ENCODE data around the gene SLC47A1.
"Not testable (repeated sequence)": the region's sequence is repeated elsewhere in the genome, so short reads cannot be mapped to it uniquely, and the experiment has no call there.

SLC47A1 gene

DNA sequence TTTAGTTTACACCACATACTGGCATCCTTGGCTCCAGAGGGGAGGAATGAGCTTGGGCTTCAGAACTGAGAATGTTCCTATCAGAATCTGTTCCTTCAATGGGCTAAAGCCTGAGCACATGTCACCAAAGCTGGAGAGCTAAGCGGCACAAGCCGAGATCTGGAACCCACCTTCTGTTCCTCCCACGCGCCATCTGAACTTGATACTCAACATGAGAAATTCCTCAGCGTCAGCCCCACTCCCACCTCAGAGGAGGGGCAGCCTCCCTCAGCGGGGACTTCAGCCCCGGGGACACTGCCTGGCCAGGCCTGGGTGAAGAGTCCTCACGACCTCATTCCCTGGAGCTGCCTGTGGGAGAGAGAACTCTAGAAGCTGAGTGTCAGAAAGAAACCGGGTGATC is 22.8 kb upstream of the SLC47A1 start:
- Histone ChIP-seq H3K36me3 (ENCODE audit: insufficient read depth) (no peaks in the 10 kb centered on the region), H2AFZ (ENCODE audit: low read depth) (no peak overlapping the region), H3K79me2 (ENCODE audit: insufficient read depth, low read depth) (no peaks in the 10 kb centered on the region), H3K27ac (no peak overlapping the region), H3K4me2 (no peak overlapping the region), H3K9ac (no peak overlapping the region), H3K4me3 (IDR thresholded peaks at IDR 0.05; ENCODE audit: insufficient read depth, low read depth, low read length) (no peak overlapping the region), H3K4me1 (ENCODE audit: low read depth, poor library complexity, severe bottlenecking) (peaks cover 20% of the 10 kb centered on the region), H3K27me3 (ENCODE audit: insufficient read depth, low read depth) (no peaks in the 10 kb centered on the region), H4K20me1 (ENCODE audit: insufficient read depth) (no peaks in the 10 kb centered on the region)
- TF ChIP-seq, protein P1, sequence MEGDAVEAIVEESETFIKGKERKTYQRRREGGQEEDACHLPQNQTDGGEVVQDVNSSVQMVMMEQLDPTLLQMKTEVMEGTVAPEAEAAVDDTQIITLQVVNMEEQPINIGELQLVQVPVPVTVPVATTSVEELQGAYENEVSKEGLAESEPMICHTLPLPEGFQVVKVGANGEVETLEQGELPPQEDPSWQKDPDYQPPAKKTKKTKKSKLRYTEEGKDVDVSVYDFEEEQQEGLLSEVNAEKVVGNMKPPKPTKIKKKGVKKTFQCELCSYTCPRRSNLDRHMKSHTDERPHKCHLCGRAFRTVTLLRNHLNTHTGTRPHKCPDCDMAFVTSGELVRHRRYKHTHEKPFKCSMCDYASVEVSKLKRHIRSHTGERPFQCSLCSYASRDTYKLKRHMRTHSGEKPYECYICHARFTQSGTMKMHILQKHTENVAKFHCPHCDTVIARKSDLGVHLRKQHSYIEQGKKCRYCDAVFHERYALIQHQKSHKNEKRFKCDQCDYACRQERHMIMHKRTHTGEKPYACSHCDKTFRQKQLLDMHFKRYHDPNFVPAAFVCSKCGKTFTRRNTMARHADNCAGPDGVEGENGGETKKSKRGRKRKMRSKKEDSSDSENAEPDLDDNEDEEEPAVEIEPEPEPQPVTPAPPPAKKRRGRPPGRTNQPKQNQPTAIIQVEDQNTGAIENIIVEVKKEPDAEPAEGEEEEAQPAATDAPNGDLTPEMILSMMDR (conservative IDR thresholded peaks at IDR 0.05; ENCODE audit: low read depth, low read length): no peak

DNA sequence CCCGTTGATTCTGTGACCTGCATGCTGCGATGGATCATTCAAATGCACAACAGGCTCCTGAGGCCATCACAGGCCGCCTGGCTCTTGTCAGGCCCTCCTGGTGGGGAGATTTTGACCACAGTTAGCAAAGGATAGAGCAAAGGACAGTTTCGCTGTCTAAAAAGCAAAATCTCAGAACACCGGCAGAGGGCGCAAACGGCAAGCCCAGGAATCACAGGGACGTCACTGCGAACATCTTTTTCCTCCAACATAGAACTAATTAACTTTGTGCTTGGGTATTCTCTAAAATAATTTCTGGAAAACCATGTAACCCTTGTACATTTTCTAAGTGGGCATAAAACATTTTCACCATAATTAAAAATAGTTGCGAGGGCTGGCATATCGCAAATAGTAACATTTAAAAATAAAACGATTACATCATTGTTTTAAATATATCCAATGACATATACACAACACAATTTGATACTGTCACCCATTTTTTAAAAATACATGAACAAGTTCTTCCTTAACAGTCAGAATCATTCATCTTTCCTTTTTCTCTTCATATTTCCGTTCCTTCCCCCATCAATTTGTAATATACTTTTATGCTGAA is 19.7 kb upstream of the SLC47A1 start:
- TF ChIP-seq, protein P1 (conservative IDR thresholded peaks at IDR 0.05; ENCODE audit: low read depth, low read length): peak; percentile 88
- no peak overlapping the region for H2AFZ ChIP-seq (ENCODE audit: low read depth)
- H3K27ac ChIP-seq: no peak overlapping the region
- H3K9ac ChIP-seq: no peak overlapping the region
- H3K4me2 ChIP-seq: peak overlapping the region; percentile 45; the same call in 1 of the 2 replicates
- no peaks in the 10 kb centered on the region for H3K27me3 ChIP-seq (ENCODE audit: insufficient read depth, low read depth)
- peaks cover 13% of the 10 kb centered on the region for H3K4me1 ChIP-seq (ENCODE audit: low read depth, poor library complexity, severe bottlenecking)
- H3K4me3 ChIP-seq (IDR thresholded peaks at IDR 0.05; ENCODE audit: insufficient read depth, low read depth, low read length): no peak overlapping the region
- H3K79me2 ChIP-seq (ENCODE audit: insufficient read depth, low read depth): no peaks in the 10 kb centered on the region
- no peaks in the 10 kb centered on the region for H4K20me1 ChIP-seq (ENCODE audit: insufficient read depth)
- no peaks in the 10 kb centered on the region for H3K36me3 ChIP-seq (ENCODE audit: insufficient read depth)

DNA sequence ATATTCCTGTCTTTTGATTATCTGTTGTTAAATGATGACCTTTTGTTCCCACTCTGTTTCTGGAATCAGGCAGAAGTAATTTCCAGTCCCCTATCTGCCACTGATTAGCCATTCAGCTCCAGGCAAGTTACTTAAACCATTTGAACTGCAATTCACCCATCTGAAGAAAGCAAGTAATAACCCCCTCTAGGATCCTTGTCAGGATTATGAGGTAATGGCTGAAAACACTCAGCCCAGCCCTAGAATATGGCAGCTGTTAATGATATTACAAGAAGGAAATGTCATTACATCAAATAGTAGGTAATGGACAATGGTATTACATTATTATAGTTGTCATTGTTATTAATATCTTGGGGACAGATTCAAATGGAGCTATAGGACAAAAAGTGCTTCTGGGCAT is 16.0 kb upstream of the SLC47A1 start:
- TF ChIP-seq, protein P1 (conservative IDR thresholded peaks at IDR 0.05; ENCODE audit: low read depth, low read length): no peak
- H3K9ac ChIP-seq: no peak overlapping the region
- no peaks in the 10 kb centered on the region for H3K36me3 ChIP-seq (ENCODE audit: insufficient read depth)
- no peaks in the 10 kb centered on the region for H3K27me3 ChIP-seq (ENCODE audit: insufficient read depth, low read depth)
- H3K27ac ChIP-seq: no peak overlapping the region
- no peaks in the 10 kb centered on the region for H4K20me1 ChIP-seq (ENCODE audit: insufficient read depth)
- no peak overlapping the region for H3K4me2 ChIP-seq
- no peak overlapping the region for H2AFZ ChIP-seq (ENCODE audit: low read depth)
- H3K4me1 ChIP-seq (ENCODE audit: low read depth, poor library complexity, severe bottlenecking): peaks cover 12% of the 10 kb centered on the region
- H3K79me2 ChIP-seq (ENCODE audit: insufficient read depth, low read depth): no peaks in the 10 kb centered on the region
- H3K4me3 ChIP-seq (IDR thresholded peaks at IDR 0.05; ENCODE audit: insufficient read depth, low read depth, low read length): no peak overlapping the region

DNA sequence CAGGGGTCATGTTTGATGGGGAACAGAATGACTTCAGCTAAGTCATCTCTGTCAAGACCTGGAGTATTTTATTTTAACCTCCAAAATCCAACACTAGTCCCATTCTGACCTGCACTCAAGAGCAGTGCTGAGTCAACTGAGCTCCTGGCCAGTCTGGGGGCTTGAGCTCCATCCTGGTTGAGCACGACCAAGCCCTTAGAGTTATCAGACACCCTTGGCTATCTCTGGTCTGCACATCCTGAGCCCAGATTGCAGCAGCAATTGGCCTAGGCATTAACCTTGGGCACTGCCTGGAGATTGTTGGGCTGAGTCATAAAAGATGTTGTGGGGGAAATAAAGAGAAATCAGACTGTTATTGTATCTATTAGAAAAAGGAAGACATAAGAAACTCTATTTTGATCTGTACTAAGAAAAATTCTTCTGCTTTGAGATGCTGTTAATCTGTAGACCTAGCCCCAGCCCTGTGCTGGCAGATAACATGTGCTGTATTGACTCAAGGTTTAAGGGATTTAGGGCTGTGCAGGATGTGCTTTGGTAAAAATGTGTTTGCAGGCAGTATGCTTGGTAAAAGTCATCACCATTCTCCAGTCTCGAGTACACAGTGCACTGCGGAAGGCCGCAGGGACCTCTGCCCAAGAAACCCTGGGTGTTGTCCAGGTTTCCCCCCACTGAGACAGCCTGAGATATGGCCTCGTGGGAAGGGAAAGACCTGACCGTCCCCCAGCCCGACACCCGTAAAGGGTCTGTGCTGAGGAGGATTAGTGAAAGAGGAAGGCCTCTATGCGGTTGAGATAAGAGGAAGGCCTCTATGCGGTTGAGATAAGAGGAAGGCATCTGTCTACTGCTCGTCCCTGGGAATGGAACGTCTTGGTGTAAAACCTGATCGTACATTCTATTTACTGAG is 14.0 kb upstream of the SLC47A1 start:
- not testable (repeated sequence) for H3K4me2 ChIP-seq; H3K4me1 ChIP-seq (ENCODE audit: low read depth, poor library complexity, severe bottlenecking); H2AFZ ChIP-seq (ENCODE audit: low read depth); H4K20me1 ChIP-seq (ENCODE audit: insufficient read depth); H3K4me3 ChIP-seq (IDR thresholded peaks at IDR 0.05; ENCODE audit: insufficient read depth, low read depth, low read length); H3K27me3 ChIP-seq (ENCODE audit: insufficient read depth, low read depth); H3K27ac ChIP-seq; H3K9ac ChIP-seq; H3K36me3 ChIP-seq (ENCODE audit: insufficient read depth); H3K79me2 ChIP-seq (ENCODE audit: insufficient read depth, low read depth)

DNA sequence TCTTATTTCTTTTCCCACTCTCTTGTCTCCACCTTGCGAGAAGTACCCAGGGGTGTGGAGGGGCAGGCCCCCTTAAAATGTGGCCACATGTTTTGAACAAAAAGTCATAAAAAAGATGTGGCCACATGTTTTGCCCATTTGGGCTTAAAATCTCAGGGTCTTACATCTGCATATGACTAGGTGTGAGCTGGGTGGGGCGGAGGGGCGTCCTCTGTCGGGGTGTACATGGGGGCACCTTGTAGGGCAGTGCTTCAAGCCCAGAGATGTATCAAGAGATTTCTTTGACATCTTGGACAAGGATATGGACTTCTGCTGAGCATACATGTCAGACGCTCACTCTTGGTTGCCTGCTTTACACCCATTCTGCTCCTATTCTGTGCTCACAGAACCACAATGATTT is 13.0 kb upstream of the SLC47A1 start:
- H3K4me2 ChIP-seq: no peak overlapping the region
- no peaks in the 10 kb centered on the region for H3K27me3 ChIP-seq (ENCODE audit: insufficient read depth, low read depth)
- H4K20me1 ChIP-seq (ENCODE audit: insufficient read depth): no peaks in the 10 kb centered on the region
- H3K27ac ChIP-seq: no peak overlapping the region
- H3K9ac ChIP-seq: no peak overlapping the region
- TF ChIP-seq, protein P1 (conservative IDR thresholded peaks at IDR 0.05; ENCODE audit: low read depth, low read length): no peak
- no peaks in the 10 kb centered on the region for H3K4me1 ChIP-seq (ENCODE audit: low read depth, poor library complexity, severe bottlenecking)
- no peaks in the 10 kb centered on the region for H3K79me2 ChIP-seq (ENCODE audit: insufficient read depth, low read depth)
- no peak overlapping the region for H3K4me3 ChIP-seq (IDR thresholded peaks at IDR 0.05; ENCODE audit: insufficient read depth, low read depth, low read length)
- no peaks in the 10 kb centered on the region for H3K36me3 ChIP-seq (ENCODE audit: insufficient read depth)
- H2AFZ ChIP-seq (ENCODE audit: low read depth): no peak overlapping the region

Measured in KMS-11 (cell line).